HTR-8/SVneo (cell line): ENCODE results near the gene GTF2F2.

Source experiments
- DNase-seq: peaks from one replicate; pipeline ENCODE4 v3.0.0; 2011; ENCODE audit warnings: low spot score, mixed read lengths; ENCODE audit not compliant: insufficient read length
- FAIRE-seq: peaks from 2 replicates; lab custom pipeline; 2011; peaks lifted over from hg19 to GRCh38; lab: Jason Lieb, UNC

Gene GTF2F2

GRCh38 chr13:45208132-45208531 is 87.8 kb downstream of the GTF2F2 start:
- DNase-seq (no peak), FAIRE-seq (no peak)

GRCh38 chr13:45209229-45209628 is 88.9 kb downstream of the GTF2F2 start:
- no peak for DNase-seq
- FAIRE-seq: no peak

- FAIRE-seq (no peak), DNase-seq (no peak)
Observed at GRCh38 chr13:45215392-45216077, 95.2 kb downstream of the GTF2F2 start.

- FAIRE-seq: no peak
- DNase-seq: no peak
Observed at GRCh38 chr13:45216193-45216592, 95.9 kb downstream of the GTF2F2 start.

GRCh38 chr13:45218689-45219088 is 98.4 kb downstream of the GTF2F2 start:
- DNase-seq (no peak), FAIRE-seq (no peak)

- DNase-seq (no peak), FAIRE-seq (no peak)
Observed at GRCh38 chr13:45219123-45219891, 99.0 kb downstream of the GTF2F2 start.

- no peak for FAIRE-seq
- peak; percentile 42 for DNase-seq
Observed at GRCh38 chr13:45219938-45220375, 99.6 kb downstream of the GTF2F2 start.

- no peak for FAIRE-seq
- DNase-seq: no peak
Observed at GRCh38 chr13:45220403-45220802, 100.1 kb downstream of the GTF2F2 start.

GRCh38 chr13:45222516-45222915 is 102.2 kb downstream of the GTF2F2 start:
- no peak for DNase-seq
- no peak for FAIRE-seq

- DNase-seq: no peak
- FAIRE-seq: no peak
Observed at GRCh38 chr13:45222919-45223318, 102.6 kb downstream of the GTF2F2 start.

GRCh38 chr13:45224176-45224575 is 103.9 kb downstream of the GTF2F2 start:
- FAIRE-seq (no peak), DNase-seq (no peak)

GRCh38 chr13:45225370-45225769 is 105.1 kb downstream of the GTF2F2 start:
- DNase-seq (no peak), FAIRE-seq (no peak)

- DNase-seq (no peak), FAIRE-seq (no peak)
Observed at GRCh38 chr13:45226024-45226423, 105.7 kb downstream of the GTF2F2 start.

GRCh38 chr13:45228002-45228401 is 107.7 kb downstream of the GTF2F2 start:
- FAIRE-seq (no peak), DNase-seq (no peak)

- FAIRE-seq (no peak), DNase-seq (no peak)
Observed at GRCh38 chr13:45229172-45229571, 108.9 kb downstream of the GTF2F2 start.

- FAIRE-seq: no peak
Observed at GRCh38 chr13:45231305-45231704, 111.0 kb downstream of the GTF2F2 start.

GRCh38 chr13:45231722-45232121 is 111.4 kb downstream of the GTF2F2 start:
- DNase-seq (no peak), FAIRE-seq (no peak)

More at GRCh38 chr13:45231305-45231704, 111.0 kb downstream of the GTF2F2 start:
- no peak for DNase-seq

- FAIRE-seq (no peak), DNase-seq (no peak)
Observed at GRCh38 chr13:45232591-45232990, 112.3 kb downstream of the GTF2F2 start.

GRCh38 chr13:45238945-45239795 is 118.9 kb downstream of the GTF2F2 start:
- no peak for FAIRE-seq
- DNase-seq: no peak

- FAIRE-seq (no peak), DNase-seq (no peak)
Observed at GRCh38 chr13:45240143-45240542, 119.8 kb downstream of the GTF2F2 start.

- peak; percentile 35 for DNase-seq
Observed at GRCh38 chr13:45242070-45242469, 121.8 kb downstream of the GTF2F2 start.

More at GRCh38 chr13:45242070-45242469, 121.8 kb downstream of the GTF2F2 start:
- no peak for FAIRE-seq
